NCI-H2081 (cell line): ENCODE data around the gene SLIRP.
"Not testable (repeated sequence)": the region's sequence is repeated elsewhere in the genome, so short reads cannot be mapped to it uniquely, and the experiment has no call there.

Source experiments
- DNase-seq, 2 experiments: peaks; one replicate each; lab custom pipeline; 2025; lab: John Stamatoyannopoulos, UW

The SLIRP gene

GRCh38 chr14:77746064-77746702, 38.3 kb downstream of the SLIRP start:
- DNase-seq = peak in 1 of 2 experiments; percentile 13

- DNase-seq = not testable (repeated sequence)
These were observed 39.5 kb downstream of the SLIRP start for GRCh38 chr14:77747425-77747824.

GRCh38 chr14:77752266-77752665, 44.4 kb downstream of the SLIRP start:
- DNase-seq = no peak

GRCh38 chr14:77752799-77753516, 45.1 kb downstream of the SLIRP start:
- DNase-seq = no peak

GRCh38 chr14:77760381-77761204, 52.7 kb downstream of the SLIRP start, which contains the start of gene SNW1:
Gene SNW1, minus strand, starts transcription at chr14:77761156. Its CDS starts 29 bp downstream, at chr14:77761127.
- peak; percentile 96 to 97 for DNase-seq

- peak in 1 of 2 experiments; percentile 35 for DNase-seq
These were observed 53.5 kb downstream of the SLIRP start for GRCh38 chr14:77761205-77761931.

GRCh38 chr14:77763316-77763715, 55.4 kb downstream of the SLIRP start:
- DNase-seq = no peak

- DNase-seq = no peak
These were observed 56.1 kb downstream of the SLIRP start for GRCh38 chr14:77763978-77764377.
